Prostate gland (tissue), 2 donors: Measurements from ENCODE around the gene AIF1. TPM values are rescaled to one million over a fixed set of nuclear protein-coding genes. Genes with fewer than 3 reads are reported as not detected.
A peak's percentile ranks its signal among the peaks of the same experiment; 100 is the strongest.

Experiments
- DNase-seq: peaks from one replicate; pipeline ENCODE4 v3.0.0-alpha.2; 2019; ENCODE audit warnings: low spot score
- H3K27ac ChIP-seq, 2 donors: fragments of 200-600 bp; sonication (generic); 2 replicates each; pipeline ENCODE4 v1.5.1; 2017 to 2019
- H3K27me3 ChIP-seq: fragments of 200-600 bp; sonication (generic); replicated peaks from 2 replicates; pipeline ENCODE4 v1.5.1; 2019; ENCODE audit not compliant: insufficient read depth
- H3K36me3 ChIP-seq, 2 donors: fragments of 200-600 bp; sonication (generic); 1 replicate in 1 of 2; 2 replicates in 1 of 2; pipeline versions ENCODE4 v1.5.1 to v1.8.1; 2017 to 2019
- H3K4me1 ChIP-seq: fragments of 200-600 bp; sonication (generic); replicated peaks from 2 replicates; pipeline ENCODE4 v1.5.1; 2019
- H3K4me3 ChIP-seq, 2 donors: fragments of 200-600 bp; sonication (generic); 2 replicates each; pipeline ENCODE4 v1.5.1; 2017 to 2019
- H3K9me3 ChIP-seq: fragments of 200-600 bp; sonication (generic); 2 replicates; pipeline ENCODE4 v1.5.1; 2017
- POLR2A ChIP-seq: fragments of 450-650 bp; IDR thresholded peaks from one replicate; pipeline ENCODE4 v1.6.1; 2016; ENCODE audit warnings: antibody characterized with exemption, mild to moderate bottlenecking
- POLR2AphosphoS5 ChIP-seq: sonication (generic); formaldehyde crosslinking; IDR thresholded peaks from one replicate; pipeline ENCODE4 v1.6.1; 2017; ENCODE audit warnings: antibody characterized with exemption
- WGBS: methylation state at CpG from one replicate; pipeline ENCODE4 v1.1.5; 2018; 5-methylcytosine and 5-hydroxymethylcytosine counted together
- intact Hi-C: fragments of 100-400 bp; cut with DNase I; formaldehyde crosslinking; loops from one replicate; pipeline ENCODE4 v1.14.2; 2022
- microRNA-seq: library from miRNA; unstranded; fragments of <30 nt; microRNA quantifications from one replicate; pipeline ENCODE4, GENCODE V29; 2016
- small RNA-seq, 2 donors: library from RNA; depleted of rRNA; stranded (forward); fragments of <200 nt; gene quantifications; one replicate each; pipeline ENCODE3, GENCODE V24; 2016
- total RNA-seq, 2 donors: library from RNA; depleted of rRNA; stranded (reverse); fragments of >200 nt; gene quantifications; one replicate each; pipeline ENCODE4 v1.1.0, GENCODE V29; 2016
- TF ChIP-seq, protein P1 (sequence below), 4 experiments: fragments of 200-600 bp in 2 of 4; fragments of 450-650 bp in 2 of 4; sonication (generic) in 2 of 4; IDR thresholded peaks; 1 replicate in 3 of 4; 2 replicates in 1 of 4; pipeline ENCODE4 v1.5.1; 2016 to 2019; ENCODE audit warnings: antibody characterized with exemption in 4 of 4, mild to moderate bottlenecking in 2 of 4, moderate library complexity in 2 of 4

Gene AIF1
- total RNA-seq, 2 donors from 2014 or later, result 11.1 to 14.6 TPM

DNA sequence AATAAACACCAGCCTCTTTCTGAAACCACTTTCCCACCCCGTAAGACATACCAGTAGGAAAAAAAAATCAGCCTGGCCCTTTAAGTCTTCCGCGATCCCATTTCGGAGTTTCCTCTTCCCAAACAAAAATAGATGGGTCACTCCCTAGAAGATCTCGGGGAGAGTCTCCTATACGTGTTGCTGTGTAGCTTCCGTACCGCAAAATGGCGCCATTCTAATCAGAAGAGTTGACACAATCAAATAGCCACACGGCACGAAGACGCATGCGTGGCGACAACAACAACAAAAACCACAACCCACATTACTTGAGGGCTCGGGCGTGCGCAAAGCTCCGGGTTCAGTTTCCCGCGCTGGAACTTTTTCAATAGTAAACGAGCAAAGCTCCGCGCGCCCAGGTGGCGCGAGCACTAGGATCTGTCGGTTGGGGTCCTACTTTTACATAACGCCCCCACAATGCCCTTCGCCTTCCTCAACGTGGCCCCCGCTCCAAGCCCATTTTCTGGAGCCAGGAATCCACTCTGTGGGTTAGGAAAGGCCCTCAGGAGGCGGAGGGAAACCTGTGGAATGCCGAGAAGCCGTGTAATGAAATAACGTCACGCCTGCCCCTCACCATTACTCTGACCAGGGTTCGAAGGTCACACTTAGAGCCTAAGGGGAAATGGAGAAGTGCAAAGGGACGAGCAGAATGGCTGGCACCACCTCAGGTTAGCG, 49.9 kb downstream of the AIF1 start, which contains the start of gene GPANK1:
Gene GPANK1, minus strand, starts transcription at position 208 of the 711 bp plus-strand sequence. CDS start 519 bp downstream, outside the sequence.
- peaks cover 17% of the 10 kb centered on the region for H3K4me1 ChIP-seq
- intact Hi-C loops, result no loop called here

DNA sequence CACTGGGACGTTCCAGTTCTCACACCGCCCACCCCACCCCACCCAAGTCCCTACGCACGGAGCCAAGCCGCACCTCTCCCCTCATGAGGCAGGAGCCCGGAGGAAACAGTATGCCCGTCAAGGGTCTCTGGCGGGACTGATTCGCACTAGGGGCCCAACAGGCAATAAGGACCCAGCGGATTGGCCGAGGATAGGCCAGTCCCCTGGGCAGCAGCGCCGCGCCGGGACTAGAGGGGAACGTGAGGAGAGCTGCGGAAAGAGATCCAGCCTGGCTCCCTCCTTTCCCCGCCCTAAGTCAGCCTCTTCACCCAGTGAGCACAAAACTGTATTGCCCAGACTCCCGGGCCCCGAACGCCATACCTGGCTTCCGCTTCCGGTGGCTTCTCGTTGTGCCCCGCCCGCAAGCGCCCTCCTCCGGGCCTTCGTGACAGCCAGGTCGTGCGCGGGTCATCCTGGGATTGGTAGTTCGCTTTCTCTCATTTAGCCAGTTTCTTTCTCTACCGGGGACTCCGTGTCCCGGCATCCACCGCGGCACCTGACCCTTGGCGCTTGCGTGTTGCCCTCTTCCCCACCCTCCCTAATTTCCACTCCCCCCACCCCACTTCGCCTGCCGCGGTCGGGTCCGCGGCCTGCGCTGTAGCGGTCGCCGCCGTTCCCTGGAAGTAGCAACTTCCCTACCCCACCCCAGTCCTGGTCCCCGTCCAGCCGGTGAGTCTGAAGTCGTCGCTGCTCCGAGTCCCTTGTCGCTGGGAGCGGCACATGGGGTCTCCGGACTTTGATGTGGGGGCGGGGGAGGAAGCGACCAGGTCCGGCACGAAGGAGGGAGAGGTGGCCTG, 50.7 kb downstream of the AIF1 start, which contains the start of gene CSNK2B:
Gene CSNK2B, plus strand, starts transcription at position 580 of the 836 bp plus-strand sequence. CDS start 752 bp downstream, outside the sequence.
- Histone ChIP-seq H3K4me3 (peak within 1 kb of the TSS; percentile 65 to 92), H3K27me3 (no peaks in the 10 kb centered on the region), H3K27ac (peak within 1 kb of the TSS; percentile 94 to 96), H3K4me1 (peaks cover 17% of the 10 kb centered on the region), H3K36me3 (peaks cover 15 to 19% of the 10 kb centered on the region in 2 donors), H3K9me3 (no peaks in the 10 kb centered on the region)
- intact Hi-C loops, result no loop called here
- DNase-seq, result peak; percentile 98
- under 1% methylated on average over 60 of the region's 63 CpGs for WGBS
- TF ChIP-seq, protein P1, sequence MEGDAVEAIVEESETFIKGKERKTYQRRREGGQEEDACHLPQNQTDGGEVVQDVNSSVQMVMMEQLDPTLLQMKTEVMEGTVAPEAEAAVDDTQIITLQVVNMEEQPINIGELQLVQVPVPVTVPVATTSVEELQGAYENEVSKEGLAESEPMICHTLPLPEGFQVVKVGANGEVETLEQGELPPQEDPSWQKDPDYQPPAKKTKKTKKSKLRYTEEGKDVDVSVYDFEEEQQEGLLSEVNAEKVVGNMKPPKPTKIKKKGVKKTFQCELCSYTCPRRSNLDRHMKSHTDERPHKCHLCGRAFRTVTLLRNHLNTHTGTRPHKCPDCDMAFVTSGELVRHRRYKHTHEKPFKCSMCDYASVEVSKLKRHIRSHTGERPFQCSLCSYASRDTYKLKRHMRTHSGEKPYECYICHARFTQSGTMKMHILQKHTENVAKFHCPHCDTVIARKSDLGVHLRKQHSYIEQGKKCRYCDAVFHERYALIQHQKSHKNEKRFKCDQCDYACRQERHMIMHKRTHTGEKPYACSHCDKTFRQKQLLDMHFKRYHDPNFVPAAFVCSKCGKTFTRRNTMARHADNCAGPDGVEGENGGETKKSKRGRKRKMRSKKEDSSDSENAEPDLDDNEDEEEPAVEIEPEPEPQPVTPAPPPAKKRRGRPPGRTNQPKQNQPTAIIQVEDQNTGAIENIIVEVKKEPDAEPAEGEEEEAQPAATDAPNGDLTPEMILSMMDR (IDR thresholded peaks at IDR 0.05), result peak in 2 of 4 experiments; percentile 19 to 21
- TF ChIP-seq POLR2A (peak; percentile 76), POLR2AphosphoS5 (peak; percentile 98)

More for the DNA sequence above, 49.9 kb downstream of the AIF1 start, which contains the start of gene GPANK1:
- Histone ChIP-seq H3K4me3 (peak within 1 kb of the TSS; percentile 65 to 92), H3K27me3 (no peaks in the 10 kb centered on the region), H3K36me3 (peaks cover 12 to 19% of the 10 kb centered on the region in 2 donors), H3K27ac (peak within 1 kb of the TSS; percentile 94 to 96), H3K9me3 (no peaks in the 10 kb centered on the region)
- TF ChIP-seq POLR2A, result peak; percentile 70
- TF ChIP-seq, protein P1 (IDR thresholded peaks at IDR 0.05), result peak in 1 of 4 experiments; percentile 11
- peak; percentile 98 for TF ChIP-seq POLR2AphosphoS5
- DNase-seq, result peak; percentile 93
- WGBS, result under 1% methylated on average over 39 of the region's 39 CpGs

DNA sequence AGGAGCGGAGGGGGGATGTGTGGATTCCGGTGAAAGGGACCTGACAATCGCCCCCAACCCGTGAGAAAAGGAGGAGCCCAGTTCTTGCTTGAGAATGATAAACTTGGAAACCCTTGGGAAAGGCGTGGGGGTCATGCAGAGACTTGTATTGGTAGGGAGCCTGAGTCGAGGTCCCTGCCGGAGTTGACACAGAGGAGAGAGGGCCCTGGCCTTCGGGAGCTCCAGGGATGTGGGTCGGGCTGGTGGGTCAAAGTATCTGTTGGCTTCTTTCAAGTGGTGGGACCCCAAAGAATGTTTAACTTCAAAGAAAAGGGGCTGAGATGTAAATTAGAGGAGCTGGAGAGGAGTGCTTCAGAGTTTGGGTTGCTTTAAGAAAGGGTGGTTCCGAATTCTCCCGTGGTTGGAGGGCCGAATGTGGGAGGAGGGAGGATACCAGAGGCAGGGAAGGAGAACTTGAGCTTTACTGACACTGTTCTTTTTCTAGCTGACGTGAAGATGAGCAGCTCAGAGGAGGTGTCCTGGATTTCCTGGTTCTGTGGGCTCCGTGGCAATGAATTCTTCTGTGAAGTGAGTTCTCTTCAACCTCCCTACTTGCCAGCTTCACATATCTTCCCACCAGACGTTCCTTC, 51.4 kb downstream of the AIF1 start:
- no peaks in the 10 kb centered on the region for H3K27me3 ChIP-seq
- no peak for DNase-seq
- peaks cover 15 to 19% of the 10 kb centered on the region in 2 donors for H3K36me3 ChIP-seq
- peaks cover 17% of the 10 kb centered on the region for H3K4me1 ChIP-seq
- WGBS, result 2% methylated on average over 15 of the region's 15 CpGs
- peak overlapping the region; percentile 94 to 96 for H3K27ac ChIP-seq
- H3K9me3 ChIP-seq, result no peaks in the 10 kb centered on the region
- H3K4me3 ChIP-seq, result peak overlapping the region; percentile 65 to 92
- no peak for TF ChIP-seq POLR2A
- TF ChIP-seq POLR2AphosphoS5, result no peak
- TF ChIP-seq, protein P1 (IDR thresholded peaks at IDR 0.05), result no peak
- intact Hi-C loops, result no loop called here

Small RNA genes lying within 50 kb of the gene (microRNA-seq; reads per million reads assigned to microRNA genes)
- 0.25 reads per million for gene MIR6832

Small RNA genes lying within 50 kb of the gene (small RNA-seq; reads per million reads assigned to genes)
- gene MIR6832 (0 to 0.10 reads per million in 2 donors), gene RF00019 (0 reads per million in 2 donors), gene SNORA38 (6.6 to 11.1 reads per million in 2 donors), gene UQCRHP1 (0 reads per million in 2 donors)

Other genes with a start within 250 kb of the AIF1 start
- gene MICA, start 211.6 kb upstream of the AIF1 start, total RNA-seq, result 10 to 100 TPM; 16.1 to 22.8 TPM
- gene MICB, start 117.1 kb upstream of the AIF1 start, total RNA-seq, result 1 to 10 TPM; 1.3 to 5.5 TPM
- not detected for gene MCCD1, start 86.3 kb upstream of the AIF1 start, total RNA-seq
- gene DDX39B, start 73.2 kb upstream of the AIF1 start, total RNA-seq, result 100 to 1,000 TPM; 227 to 390 TPM
- under 1 TPM; 0.36 to 0.74 TPM for gene ATP6V1G2, start 68.6 kb upstream of the AIF1 start, total RNA-seq
- 10 to 100 TPM; 38.0 to 48.7 TPM for gene NFKBIL1, start 67.6 kb upstream of the AIF1 start, total RNA-seq
- 1 to 10 TPM in 1 of 2 donors, not detected in 1; 1.2 TPM for gene LTA, start 42.9 kb upstream of the AIF1 start, total RNA-seq
- under 1 TPM in 1 of 2 donors, not detected in 1; 0.23 TPM for gene TNF, start 39.7 kb upstream of the AIF1 start, total RNA-seq
- gene LTB, start 32.8 kb upstream of the AIF1 start, total RNA-seq, result under 1 TPM in 1 of 2 donors, not detected in 1; 0.97 TPM
- gene LST1, start 29.0 kb upstream of the AIF1 start, total RNA-seq, result 1 to 10 TPM in 1 of 2 donors, not detected in 1; 3.1 TPM
- not detected for gene NCR3, start 22.2 kb upstream of the AIF1 start, total RNA-seq
- 100 to 1,000 TPM; 129 to 247 TPM for gene PRRC2A, start 5.5 kb downstream of the AIF1 start, total RNA-seq
- gene BAG6, start 37.4 kb downstream of the AIF1 start, total RNA-seq, result 100 to 1,000 TPM; 261 to 537 TPM
- 1 to 10 TPM; 1.6 to 6.8 TPM for gene APOM, start 40.7 kb downstream of the AIF1 start, total RNA-seq
- 10 to 100 TPM; 25.5 to 30.1 TPM for gene C6orf47, start 45.5 kb downstream of the AIF1 start, total RNA-seq
- gene GPANK1, start 49.8 kb downstream of the AIF1 start, total RNA-seq, result 10 to 100 TPM; 19.7 to 28.1 TPM
- 100 to 1,000 TPM; 214 to 285 TPM for gene CSNK2B, start 50.8 kb downstream of the AIF1 start, total RNA-seq
- gene LY6G5B, start 54.7 kb downstream of the AIF1 start, total RNA-seq, result 10 to 100 TPM in 1 of 2 donors, 1 to 10 TPM in 1; 1.8 to 13.0 TPM
- 1 to 10 TPM; 1.6 to 2.6 TPM for gene LY6G5C, start 65.8 kb downstream of the AIF1 start, total RNA-seq
- gene ABHD16A, start 88.1 kb downstream of the AIF1 start, total RNA-seq, result 10 to 100 TPM; 78.1 to 83.6 TPM
- gene LY6G6F, start 91.6 kb downstream of the AIF1 start, total RNA-seq, result 1 to 10 TPM in 1 of 2 donors, not detected in 1; 3.7 TPM
- not detected for gene LY6G6D, start 100.1 kb downstream of the AIF1 start, total RNA-seq
- not detected for gene LY6G6C, start 106.5 kb downstream of the AIF1 start, total RNA-seq
- under 1 TPM in 1 of 2 donors, not detected in 1; 0.74 TPM for gene MPIG6B, start 108.1 kb downstream of the AIF1 start, total RNA-seq
- gene DDAH2, start 114.1 kb downstream of the AIF1 start, total RNA-seq, result 10 to 100 TPM; 73.3 to 83.7 TPM
- gene CLIC1, start 121.3 kb downstream of the AIF1 start, total RNA-seq, result 100 to 1,000 TPM; 224 to 331 TPM
- gene MSH5, start 124.8 kb downstream of the AIF1 start, total RNA-seq, result 10 to 100 TPM; 10.5 to 72.4 TPM
- gene SAPCD1, start 147.4 kb downstream of the AIF1 start, total RNA-seq, result 10 to 100 TPM in 1 of 2 donors, 1 to 10 TPM in 1; 1.9 to 15.7 TPM
- 10 to 100 TPM in 1 of 2 donors, 1 to 10 TPM in 1; 2.7 to 13.0 TPM for gene VWA7, start 162.1 kb downstream of the AIF1 start, total RNA-seq
- 10 to 100 TPM; 38.5 to 49.9 TPM for gene VARS1, start 180.5 kb downstream of the AIF1 start, total RNA-seq
- gene LSM2, start 191.7 kb downstream of the AIF1 start, total RNA-seq, result 10 to 100 TPM; 51.9 to 52.5 TPM
- 1 to 10 TPM; 1.5 to 8.5 TPM for gene HSPA1L, start 200.0 kb downstream of the AIF1 start, total RNA-seq
- gene HSPA1A, start 200.3 kb downstream of the AIF1 start, total RNA-seq, result 100 to 1,000 TPM; 230 to 440 TPM
- 100 to 1,000 TPM; 331 to 360 TPM for gene HSPA1B, start 212.5 kb downstream of the AIF1 start, total RNA-seq
- gene NEU1, start 247.6 kb downstream of the AIF1 start, total RNA-seq, result 100 to 1,000 TPM in 1 of 2 donors, 10 to 100 TPM in 1; 88.4 to 117 TPM